ENCODE data around the gene GPR179.

GRCh38 chr17:38363016-38363415 lies 19.3 kb upstream of the GPR179 start:
- TF ChIP-seq, protein P1, sequence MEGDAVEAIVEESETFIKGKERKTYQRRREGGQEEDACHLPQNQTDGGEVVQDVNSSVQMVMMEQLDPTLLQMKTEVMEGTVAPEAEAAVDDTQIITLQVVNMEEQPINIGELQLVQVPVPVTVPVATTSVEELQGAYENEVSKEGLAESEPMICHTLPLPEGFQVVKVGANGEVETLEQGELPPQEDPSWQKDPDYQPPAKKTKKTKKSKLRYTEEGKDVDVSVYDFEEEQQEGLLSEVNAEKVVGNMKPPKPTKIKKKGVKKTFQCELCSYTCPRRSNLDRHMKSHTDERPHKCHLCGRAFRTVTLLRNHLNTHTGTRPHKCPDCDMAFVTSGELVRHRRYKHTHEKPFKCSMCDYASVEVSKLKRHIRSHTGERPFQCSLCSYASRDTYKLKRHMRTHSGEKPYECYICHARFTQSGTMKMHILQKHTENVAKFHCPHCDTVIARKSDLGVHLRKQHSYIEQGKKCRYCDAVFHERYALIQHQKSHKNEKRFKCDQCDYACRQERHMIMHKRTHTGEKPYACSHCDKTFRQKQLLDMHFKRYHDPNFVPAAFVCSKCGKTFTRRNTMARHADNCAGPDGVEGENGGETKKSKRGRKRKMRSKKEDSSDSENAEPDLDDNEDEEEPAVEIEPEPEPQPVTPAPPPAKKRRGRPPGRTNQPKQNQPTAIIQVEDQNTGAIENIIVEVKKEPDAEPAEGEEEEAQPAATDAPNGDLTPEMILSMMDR (IDR thresholded peaks at IDR 0.05) = no peak
- TF ChIP-seq POLR2A (IDR thresholded peaks at IDR 0.05) (no peak), POLR2AphosphoS5 (IDR thresholded peaks at IDR 0.05; ENCODE audit: insufficient read depth in 1 of 2, low read depth in 1 of 2) (no peak)

Measured in vagina (tissue), 2 donors.